ENCODE measurements around the gene LHFPL2. TPM values are rescaled to one million over a fixed set of nuclear protein-coding genes. Genes with fewer than 3 reads are reported as not detected.

Gene LHFPL2
- total RNA-seq, 1 donor from 2014 or later = 33.1 TPM

- DNase-seq (ENCODE audit: low read depth) = no peak
- no peak overlapping the region for H3K4me3 ChIP-seq (ENCODE audit: low read depth, low read length)
- no peaks in the 10 kb centered on the region for H3K27me3 ChIP-seq (ENCODE audit: control insufficient read depth, insufficient read depth, low read length)
- TF ChIP-seq, protein P1, sequence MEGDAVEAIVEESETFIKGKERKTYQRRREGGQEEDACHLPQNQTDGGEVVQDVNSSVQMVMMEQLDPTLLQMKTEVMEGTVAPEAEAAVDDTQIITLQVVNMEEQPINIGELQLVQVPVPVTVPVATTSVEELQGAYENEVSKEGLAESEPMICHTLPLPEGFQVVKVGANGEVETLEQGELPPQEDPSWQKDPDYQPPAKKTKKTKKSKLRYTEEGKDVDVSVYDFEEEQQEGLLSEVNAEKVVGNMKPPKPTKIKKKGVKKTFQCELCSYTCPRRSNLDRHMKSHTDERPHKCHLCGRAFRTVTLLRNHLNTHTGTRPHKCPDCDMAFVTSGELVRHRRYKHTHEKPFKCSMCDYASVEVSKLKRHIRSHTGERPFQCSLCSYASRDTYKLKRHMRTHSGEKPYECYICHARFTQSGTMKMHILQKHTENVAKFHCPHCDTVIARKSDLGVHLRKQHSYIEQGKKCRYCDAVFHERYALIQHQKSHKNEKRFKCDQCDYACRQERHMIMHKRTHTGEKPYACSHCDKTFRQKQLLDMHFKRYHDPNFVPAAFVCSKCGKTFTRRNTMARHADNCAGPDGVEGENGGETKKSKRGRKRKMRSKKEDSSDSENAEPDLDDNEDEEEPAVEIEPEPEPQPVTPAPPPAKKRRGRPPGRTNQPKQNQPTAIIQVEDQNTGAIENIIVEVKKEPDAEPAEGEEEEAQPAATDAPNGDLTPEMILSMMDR (IDR thresholded peaks at IDR 0.05; ENCODE audit: insufficient read depth, low read length, poor library complexity, severe bottlenecking) = no peak
- no peaks in the 10 kb centered on the region for H3K36me3 ChIP-seq (ENCODE audit: control insufficient read depth, insufficient read depth, low read length)
These were observed 12.5 kb upstream of the LHFPL2 start for GRCh38 chr5:78661044-78661443.

DNA sequence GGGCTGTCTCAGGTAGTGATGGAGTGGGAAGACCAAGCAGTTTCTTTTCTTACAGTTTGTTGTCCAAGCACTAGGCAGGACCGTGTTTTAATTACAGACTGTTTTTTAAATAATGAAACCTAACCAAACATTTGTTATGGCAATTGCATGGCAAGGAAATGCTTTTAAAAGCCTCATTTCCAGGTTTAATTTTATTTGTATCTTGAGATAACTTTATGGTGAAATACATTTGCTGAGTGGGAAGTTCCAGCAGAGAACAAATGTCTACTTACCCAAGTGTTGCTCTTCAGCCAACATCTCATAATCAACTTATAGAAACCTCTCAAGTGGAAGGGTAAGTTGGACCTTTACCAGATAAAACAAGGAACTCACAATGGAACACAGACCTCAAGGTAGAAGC lies 11.8 kb upstream of the LHFPL2 start:
- Histone ChIP-seq H3K27me3 (ENCODE audit: control insufficient read depth, insufficient read depth, low read length) (no peaks in the 10 kb centered on the region), H3K4me3 (ENCODE audit: low read depth, low read length) (no peak overlapping the region), H3K36me3 (ENCODE audit: control insufficient read depth, insufficient read depth, low read length) (no peaks in the 10 kb centered on the region)
- TF ChIP-seq, protein P1 (IDR thresholded peaks at IDR 0.05; ENCODE audit: insufficient read depth, low read length, poor library complexity, severe bottlenecking) = no peak
- no peak for DNase-seq (ENCODE audit: low read depth)

GRCh38 chr5:78659714-78660113 lies 11.1 kb upstream of the LHFPL2 start:
- no peak for DNase-seq (ENCODE audit: low read depth)
- TF ChIP-seq, protein P1 (IDR thresholded peaks at IDR 0.05; ENCODE audit: insufficient read depth, low read length, poor library complexity, severe bottlenecking) = no peak
- Histone ChIP-seq H3K36me3 (ENCODE audit: control insufficient read depth, insufficient read depth, low read length) (no peaks in the 10 kb centered on the region), H3K27me3 (ENCODE audit: control insufficient read depth, insufficient read depth, low read length) (no peaks in the 10 kb centered on the region), H3K4me3 (ENCODE audit: low read depth, low read length) (no peak overlapping the region)

DNA sequence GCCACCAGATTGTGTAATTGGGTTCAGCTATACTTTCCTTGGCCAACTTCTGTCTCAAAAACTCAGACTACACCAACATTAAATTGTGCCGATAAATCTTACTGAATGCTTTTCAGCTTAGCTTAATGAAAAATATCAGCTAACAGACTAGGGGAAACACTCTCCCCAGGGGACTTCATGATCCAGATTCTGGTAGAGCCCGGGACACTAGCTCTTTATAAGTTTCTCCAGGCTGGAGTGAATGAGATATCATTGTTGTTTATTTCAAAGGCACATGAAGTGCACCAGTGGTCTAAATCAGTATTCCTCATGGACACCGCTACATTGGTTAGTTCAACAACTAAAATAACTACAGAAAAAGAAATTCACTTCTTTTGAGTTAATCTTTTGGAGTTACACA lies 10.5 kb upstream of the LHFPL2 start:
- H3K4me3 ChIP-seq (ENCODE audit: low read depth, low read length) = no peak overlapping the region
- H3K27me3 ChIP-seq (ENCODE audit: control insufficient read depth, insufficient read depth, low read length) = no peaks in the 10 kb centered on the region
- DNase-seq (ENCODE audit: low read depth) = no peak
- no peaks in the 10 kb centered on the region for H3K36me3 ChIP-seq (ENCODE audit: control insufficient read depth, insufficient read depth, low read length)
- TF ChIP-seq, protein P1 (IDR thresholded peaks at IDR 0.05; ENCODE audit: insufficient read depth, low read length, poor library complexity, severe bottlenecking) = no peak

GRCh38 chr5:78657201-78657600 lies 8.6 kb upstream of the LHFPL2 start:
- no peaks in the 10 kb centered on the region for H3K27me3 ChIP-seq (ENCODE audit: control insufficient read depth, insufficient read depth, low read length)
- TF ChIP-seq, protein P1 (IDR thresholded peaks at IDR 0.05; ENCODE audit: insufficient read depth, low read length, poor library complexity, severe bottlenecking) = no peak
- H3K4me3 ChIP-seq (ENCODE audit: low read depth, low read length) = no peak overlapping the region
- DNase-seq (ENCODE audit: low read depth) = no peak
- H3K36me3 ChIP-seq (ENCODE audit: control insufficient read depth, insufficient read depth, low read length) = no peaks in the 10 kb centered on the region

DNA sequence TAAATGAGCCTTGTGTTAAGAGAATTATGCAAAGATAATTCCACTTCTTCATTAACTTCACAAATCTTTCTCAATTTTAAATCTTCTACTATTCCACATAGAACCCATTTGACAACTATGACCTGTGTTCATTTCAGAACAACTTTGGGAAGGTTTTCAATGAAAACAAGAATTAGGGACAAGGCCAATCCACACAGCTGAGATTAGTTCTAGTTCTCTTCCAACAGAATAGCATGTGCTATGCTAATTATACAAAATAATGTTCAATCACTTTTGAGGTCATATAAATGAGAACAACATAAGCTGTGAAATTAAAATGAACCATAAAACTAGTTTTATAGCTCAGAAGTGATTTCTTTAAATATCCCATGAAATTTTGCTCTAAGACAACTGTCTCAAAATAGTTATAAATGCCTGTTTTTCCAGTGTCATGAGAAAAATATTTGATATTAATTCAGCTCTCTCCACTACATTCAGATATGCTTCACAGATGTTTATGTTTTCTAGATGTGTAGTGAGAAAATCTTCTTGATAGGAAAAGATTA lies 7.2 kb upstream of the LHFPL2 start:
- no peak for DNase-seq (ENCODE audit: low read depth)
- Histone ChIP-seq H3K36me3 (ENCODE audit: control insufficient read depth, insufficient read depth, low read length) (no peaks in the 10 kb centered on the region), H3K27me3 (ENCODE audit: control insufficient read depth, insufficient read depth, low read length) (no peaks in the 10 kb centered on the region), H3K4me3 (ENCODE audit: low read depth, low read length) (no peak overlapping the region)
- TF ChIP-seq, protein P1 (IDR thresholded peaks at IDR 0.05; ENCODE audit: insufficient read depth, low read length, poor library complexity, severe bottlenecking) = no peak
